Testis (tissue), 2 donors: ENCODE measurements around the gene TTLL11.

ENCODE experiments used
- CTCF ChIP-seq, 3 experiments: fragments of 450-650 bp in 2 of 3; fragments of 200-600 bp in 1 of 3; sonication (generic) in 1 of 3; IDR thresholded peaks; one replicate each; pipeline ENCODE4 v1.5.1; 2016 to 2019; ENCODE audit warnings: antibody characterized with exemption in 3 of 3, mild to moderate bottlenecking in 2 of 3, moderate library complexity in 1 of 3
- POLR2A ChIP-seq: fragments of 450-650 bp; IDR thresholded peaks from one replicate; pipeline ENCODE4 v1.6.1; 2017; ENCODE audit warnings: antibody characterized with exemption, mild to moderate bottlenecking, moderate library complexity

GRCh38 chr9:121942313-121942712 lies 150.8 kb downstream of the TTLL11 start:
- TF ChIP-seq POLR2A = no peak
- TF ChIP-seq CTCF (IDR thresholded peaks at IDR 0.05) = no peak
